22Rv1 (cell line): Measurements from ENCODE around the gene AJM1.

Source experiments
- H3K27ac ChIP-seq: fragments of 450-650 bp; 2 replicates; pipeline ENCODE4 v1.5.1; 2017
- CTCF ChIP-seq: fragments of 450-650 bp; IDR thresholded peaks from 2 replicates; pipeline ENCODE4 v1.5.1; 2017; ENCODE audit warnings: mild to moderate bottlenecking
- ZFX ChIP-seq: fragments of 450-650 bp; IDR thresholded peaks from 2 replicates; pipeline ENCODE4 v1.6.1; 2017; ENCODE audit warnings: antibody characterized with exemption, borderline replicate concordance

AJM1 gene

GRCh38 chr9:136852664-136853595, 10.7 kb downstream of the AJM1 start:
- TF ChIP-seq ZFX, result no peak
- TF ChIP-seq CTCF, result no peak
- H3K27ac ChIP-seq, result peak overlapping the region; percentile 99

GRCh38 chr9:136853596-136854112, 11.4 kb downstream of the AJM1 start:
- no peak overlapping the region for H3K27ac ChIP-seq

GRCh38 chr9:136854113-136854841, 12.0 kb downstream of the AJM1 start:
- H3K27ac ChIP-seq, result no peak overlapping the region
- TF ChIP-seq CTCF, result no peak
- no peak for TF ChIP-seq ZFX

More at GRCh38 chr9:136853596-136854112, 11.4 kb downstream of the AJM1 start:
- no peak for TF ChIP-seq ZFX
- TF ChIP-seq CTCF, result no peak

- no peak for TF ChIP-seq CTCF
- no peak overlapping the region for H3K27ac ChIP-seq
Observed at GRCh38 chr9:136854842-136855460, 12.7 kb downstream of the AJM1 start.

GRCh38 chr9:136855461-136856078, 13.3 kb downstream of the AJM1 start:
- no peak overlapping the region for H3K27ac ChIP-seq
- TF ChIP-seq ZFX, result no peak
- TF ChIP-seq CTCF, result no peak

GRCh38 chr9:136856079-136856476, 13.8 kb downstream of the AJM1 start:
- no peak for TF ChIP-seq ZFX
- TF ChIP-seq CTCF, result no peak
- H3K27ac ChIP-seq, result no peak overlapping the region
